Urinary bladder (tissue), 4 donors: ENCODE data around the gene ANKRD63. TPM values are rescaled to one million over a fixed set of nuclear protein-coding genes. Genes with fewer than 3 reads are reported as not detected.

Experiments used
- DNase-seq: peaks from one replicate; pipeline ENCODE4 v3.0.0-alpha.2; 2015; ENCODE audit errors: extremely low spot score
- H3K27ac ChIP-seq: one replicate; pipeline ENCODE4 v1.5.1; 2013; ENCODE audit warnings: low read depth, mild to moderate bottlenecking, moderate library complexity
- H3K36me3 ChIP-seq: one replicate; pipeline ENCODE4 v1.6.1; 2013; ENCODE audit warnings: mild to moderate bottlenecking, moderate library complexity; ENCODE audit not compliant: insufficient read depth
- H3K4me1 ChIP-seq: one replicate; pipeline ENCODE4 v1.6.1; 2013; ENCODE audit warnings: mild to moderate bottlenecking, moderate library complexity; ENCODE audit not compliant: insufficient read depth
- H3K4me3 ChIP-seq: one replicate; pipeline ENCODE4 v1.5.1; 2013; ENCODE audit warnings: low read depth, low read length
- WGBS: extraction: QIAGEN DNeasy Blood & Tissue Kit; methylation state at CpG from one replicate; pipeline ENCODE4 v1.1.7; 2013; 5-methylcytosine and 5-hydroxymethylcytosine counted together
- polyA plus RNA-seq: library from polyadenylated mRNA; stranded (reverse); fragments of 200-250 nt; gene quantifications from one replicate; pipeline ENCODE4 v1.2.3, GENCODE V29; 2013
- total RNA-seq: library from RNA; depleted of rRNA; stranded (reverse); fragments of >200 nt; gene quantifications from one replicate; pipeline ENCODE4 v1.2.3, GENCODE V29; 2014
- donor health status: healthy with polysubstance abuse.
- donor health status: healthy.

ANKRD63 gene
- total and polyA plus RNA-seq, 2 donors, result not detected

DNA sequence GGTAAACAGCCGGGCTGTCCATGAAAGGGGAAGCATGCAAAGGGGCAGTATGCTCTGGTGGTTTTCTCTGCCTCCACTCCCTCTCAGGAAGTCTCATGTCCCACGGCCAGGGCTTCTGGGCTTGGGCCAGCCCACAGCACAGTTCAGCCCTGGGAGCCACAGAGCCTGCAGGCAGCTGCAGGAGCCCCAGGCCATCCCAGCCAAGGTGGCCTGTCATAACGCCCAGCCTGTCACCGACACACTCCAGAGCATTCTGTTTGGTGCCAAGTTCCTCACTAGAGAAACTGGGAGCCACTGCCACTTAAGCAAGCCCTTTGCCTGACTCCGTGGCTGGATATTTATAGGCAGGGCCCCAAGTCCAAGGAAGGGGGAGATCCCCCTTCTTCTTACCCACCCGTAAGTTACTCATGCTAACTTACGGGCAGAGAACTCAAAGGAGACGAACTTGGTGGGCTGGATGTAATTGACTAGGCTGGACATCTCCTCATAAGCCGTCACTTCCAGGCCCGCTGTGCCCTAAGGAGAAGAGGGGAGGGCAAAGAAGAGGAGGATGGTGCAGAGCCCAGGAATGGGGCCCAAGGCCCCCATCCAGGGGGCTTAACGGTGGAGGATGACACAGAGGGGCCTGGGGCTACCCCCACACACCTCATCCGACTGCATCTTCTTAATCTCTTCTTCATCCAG is 13.2 kb upstream of the ANKRD63 start:
- no peak for DNase-seq
- no peak overlapping the region for H3K27ac ChIP-seq
- WGBS, result 44% methylated on average over 12 of the region's 12 CpGs
- no peaks in the 10 kb centered on the region for H3K36me3 ChIP-seq
- no peaks in the 10 kb centered on the region for H3K4me1 ChIP-seq
- no peak overlapping the region for H3K4me3 ChIP-seq

DNA sequence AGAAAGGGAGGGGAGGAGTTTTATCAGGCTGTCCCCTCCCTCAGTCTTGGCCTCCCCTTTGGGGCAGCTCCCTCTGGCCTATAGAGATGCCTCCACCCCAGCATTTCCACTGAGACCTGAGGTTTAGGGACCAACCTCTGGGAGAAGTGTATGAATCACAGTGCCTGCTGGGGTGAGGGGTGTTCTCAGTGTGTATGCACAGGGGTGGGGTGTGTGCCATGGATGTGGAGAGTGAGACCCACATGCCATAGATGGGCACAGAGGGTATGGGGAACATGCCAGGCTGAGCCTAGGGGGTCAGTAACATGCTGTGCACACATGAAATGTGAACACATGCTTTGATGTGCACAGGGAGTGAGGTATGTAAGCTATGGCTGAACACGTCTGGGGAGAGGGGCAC is 12.4 kb upstream of the ANKRD63 start:
- no peak overlapping the region for H3K27ac ChIP-seq
- H3K4me1 ChIP-seq, result no peaks in the 10 kb centered on the region
- 85% methylated on average over 1 of the region's 1 CpG for WGBS
- no peak overlapping the region for H3K4me3 ChIP-seq
- no peaks in the 10 kb centered on the region for H3K36me3 ChIP-seq
- DNase-seq, result no peak

- H3K36me3 ChIP-seq, result no peaks in the 10 kb centered on the region
- DNase-seq, result no peak
- H3K4me3 ChIP-seq, result no peak overlapping the region
- 90% methylated on average over 20 of the region's 20 CpGs for WGBS
- H3K27ac ChIP-seq, result no peak overlapping the region
- no peaks in the 10 kb centered on the region for H3K4me1 ChIP-seq
Observed at GRCh38 chr15:40293905-40294895, 11.3 kb upstream of the ANKRD63 start.

DNA sequence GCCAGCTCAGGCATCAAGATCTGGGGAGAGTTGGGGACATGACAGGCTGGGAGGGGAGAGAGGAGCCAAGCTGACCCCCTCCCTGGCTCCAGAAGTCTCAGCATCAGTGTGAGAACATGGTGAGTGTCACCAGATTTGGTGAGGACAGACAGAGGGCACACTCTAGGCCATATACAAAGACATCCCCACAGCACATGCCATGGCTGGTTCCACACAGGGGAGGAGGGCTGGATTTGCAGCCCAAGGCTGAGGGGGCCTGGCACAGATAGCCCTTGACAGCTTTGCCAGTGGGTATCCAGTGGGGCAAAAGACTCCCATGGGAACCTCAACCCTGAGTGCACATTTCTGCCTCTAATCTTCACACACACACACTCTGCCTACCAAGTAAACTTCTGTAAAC is 10.1 kb upstream of the ANKRD63 start:
- no peak overlapping the region for H3K4me3 ChIP-seq
- no peak for DNase-seq
- H3K27ac ChIP-seq, result no peak overlapping the region
- H3K36me3 ChIP-seq, result no peaks in the 10 kb centered on the region
- H3K4me1 ChIP-seq, result no peaks in the 10 kb centered on the region

- Histone ChIP-seq H3K4me1 (no peaks in the 10 kb centered on the region), H3K36me3 (no peaks in the 10 kb centered on the region), H3K4me3 (no peak overlapping the region), H3K27ac (no peak overlapping the region)
- WGBS, result 94% methylated on average over 3 of the region's 3 CpGs
- DNase-seq, result no peak
Observed at GRCh38 chr15:40292246-40292645, 9.4 kb upstream of the ANKRD63 start.

GRCh38 chr15:40290918-40291574 is 8.2 kb upstream of the ANKRD63 start:
- Histone ChIP-seq H3K27ac (no peak overlapping the region), H3K4me1 (no peaks in the 10 kb centered on the region), H3K36me3 (no peaks in the 10 kb centered on the region), H3K4me3 (no peak overlapping the region)
- no peak for DNase-seq
- WGBS, result 11% methylated on average over 68 of the region's 68 CpGs

GRCh38 chr15:40290545-40290917 is 7.7 kb upstream of the ANKRD63 start:
- Histone ChIP-seq H3K36me3 (no peaks in the 10 kb centered on the region), H3K4me3 (no peak overlapping the region), H3K4me1 (no peaks in the 10 kb centered on the region), H3K27ac (no peak overlapping the region)
- no peak for DNase-seq
- 39% methylated on average over 12 of the region's 12 CpGs for WGBS

GRCh38 chr15:40289140-40289775 is 6.4 kb upstream of the ANKRD63 start:
- DNase-seq, result no peak
- no peaks in the 10 kb centered on the region for H3K36me3 ChIP-seq
- H3K4me3 ChIP-seq, result no peak overlapping the region
- H3K27ac ChIP-seq, result no peak overlapping the region
- H3K4me1 ChIP-seq, result no peaks in the 10 kb centered on the region
- 77% methylated on average over 6 of the region's 6 CpGs for WGBS

DNA sequence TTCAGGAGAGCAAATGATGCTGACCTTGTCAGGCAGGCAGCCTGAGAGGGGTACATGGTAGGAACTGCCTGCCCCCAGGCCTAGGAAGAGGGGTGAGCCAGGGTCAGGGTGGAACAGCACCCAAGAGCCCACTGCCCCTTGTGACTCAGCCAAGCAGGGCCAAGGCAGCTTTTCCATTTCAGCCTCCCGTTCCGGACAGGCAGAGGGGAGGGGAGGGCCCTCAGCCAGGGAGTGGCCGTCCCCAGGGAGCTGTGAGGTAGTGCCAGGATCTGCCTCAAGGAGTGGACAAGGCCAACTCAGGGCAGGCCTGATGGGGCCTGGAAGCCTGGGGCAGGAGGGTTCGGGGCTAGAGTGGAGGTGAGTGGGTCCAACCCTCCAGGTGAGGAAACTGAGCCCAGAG is 5.1 kb upstream of the ANKRD63 start:
- WGBS, result 78% methylated on average over 4 of the region's 4 CpGs
- H3K36me3 ChIP-seq, result no peaks in the 10 kb centered on the region
- no peak for DNase-seq
- H3K27ac ChIP-seq, result no peak overlapping the region
- no peak overlapping the region for H3K4me3 ChIP-seq
- H3K4me1 ChIP-seq, result peaks cover 1% of the 10 kb centered on the region

GRCh38 chr15:40287505-40287904 is 4.6 kb upstream of the ANKRD63 start:
- Histone ChIP-seq H3K36me3 (no peaks in the 10 kb centered on the region), H3K4me3 (no peak overlapping the region), H3K4me1 (peaks cover 1% of the 10 kb centered on the region), H3K27ac (no peak overlapping the region)
- 94% methylated on average over 3 of the region's 3 CpGs for WGBS
- DNase-seq, result no peak

DNA sequence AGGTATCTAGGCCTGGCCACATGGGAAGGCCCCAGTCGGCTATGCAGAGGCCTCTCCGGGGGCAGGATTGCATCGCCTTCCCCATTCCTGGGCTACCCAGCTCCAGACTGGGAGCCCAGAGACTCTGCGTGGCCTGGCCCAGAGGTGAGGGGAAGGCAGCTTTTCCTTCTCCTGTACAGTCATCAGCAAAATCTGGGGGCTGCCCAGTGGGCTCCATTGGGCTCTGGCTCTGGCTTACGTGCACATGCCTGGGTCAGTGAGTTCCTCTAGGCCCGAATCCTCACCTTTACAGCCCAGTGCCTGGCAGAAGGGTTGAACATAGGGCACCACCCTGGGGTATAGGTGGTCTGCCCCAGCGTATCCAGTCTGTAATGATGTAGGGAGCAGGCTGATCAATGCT is 3.9 kb upstream of the ANKRD63 start:
- Histone ChIP-seq H3K4me1 (peaks cover 1% of the 10 kb centered on the region), H3K27ac (no peak overlapping the region), H3K36me3 (no peaks in the 10 kb centered on the region), H3K4me3 (no peak overlapping the region)
- WGBS, result 83% methylated on average over 7 of the region's 7 CpGs
- DNase-seq, result no peak

- WGBS, result 85% methylated on average over 7 of the region's 7 CpGs
- Histone ChIP-seq H3K27ac (no peak overlapping the region), H3K4me3 (no peak overlapping the region), H3K4me1 (peaks cover 1% of the 10 kb centered on the region), H3K36me3 (no peaks in the 10 kb centered on the region)
- no peak for DNase-seq
Observed at GRCh38 chr15:40286061-40286532, 3.2 kb upstream of the ANKRD63 start.

GRCh38 chr15:40285554-40286011 is 2.7 kb upstream of the ANKRD63 start:
- WGBS, result 40% methylated on average over 1 of the region's 1 CpG
- H3K4me3 ChIP-seq, result no peak overlapping the region
- no peaks in the 10 kb centered on the region for H3K36me3 ChIP-seq
- DNase-seq, result no peak
- no peak overlapping the region for H3K27ac ChIP-seq
- peaks cover 1% of the 10 kb centered on the region for H3K4me1 ChIP-seq
